GM13976 (cell line): ENCODE measurements around the gene USP44.

ENCODE experiments used
- DNase-seq: peaks from one replicate; pipeline ENCODE4 v3.0.0; 2012; ENCODE audit warnings: low spot score
- CTCF ChIP-seq: IDR thresholded peaks from 2 replicates; pipeline ENCODE4 v1.5.1; 2012; ENCODE audit warnings: borderline replicate concordance, mild to moderate bottlenecking; ENCODE audit not compliant: insufficient read depth; ENCODE audit errors: extremely low read depth, missing control alignments, control extremely low read depth
- in situ Hi-C: fragments of 300-500 bp; cut with MboI; formaldehyde crosslinking; loops from one replicate; pipeline ENCODE4 v1.12.0; 2022; ENCODE audit warnings: low sequenced_read_pairs, mixed read lengths, inconsistent platforms; ENCODE audit not compliant: unreplicated experiment

USP44 gene

GRCh38 chr12:95545303-95545702, 6.0 kb downstream of the USP44 start:
- no peak for TF ChIP-seq CTCF
- in situ Hi-C loops, result no loop called here
- no peak for DNase-seq

GRCh38 chr12:95544756-95545155, 6.5 kb downstream of the USP44 start:
- in situ Hi-C loops, result no loop called here
- no peak for TF ChIP-seq CTCF
- no peak for DNase-seq

GRCh38 chr12:95543305-95543704, 8.0 kb downstream of the USP44 start:
- in situ Hi-C loops, result no loop called here
- no peak for DNase-seq
- TF ChIP-seq CTCF, result no peak

- no peak for DNase-seq
- in situ Hi-C loops, result no loop called here
- no peak for TF ChIP-seq CTCF
These were observed 9.8 kb downstream of the USP44 start for GRCh38 chr12:95541436-95541835.

- no peak for TF ChIP-seq CTCF
- no peak for DNase-seq
- in situ Hi-C loops, result loop anchor here (10.0 kb wide), 1 partner anchor 424 kb away; no protein-coding TSS in a partner anchor
These were observed 12.6 kb downstream of the USP44 start for GRCh38 chr12:95538656-95539055.

- no peak for TF ChIP-seq CTCF
- no peak for DNase-seq
- in situ Hi-C loops, result loop anchor here (10.0 kb wide), 1 partner anchor 423 kb away; no protein-coding TSS in a partner anchor
These were observed 13.3 kb downstream of the USP44 start for GRCh38 chr12:95538006-95538405.

GRCh38 chr12:95533985-95534384, 17.3 kb downstream of the USP44 start:
- DNase-seq, result no peak
- in situ Hi-C loops, result loop anchor here (10.0 kb wide), 1 partner anchor 419 kb away; no protein-coding TSS in a partner anchor
- no peak for TF ChIP-seq CTCF
